ENCODE results near the gene CDK5RAP2. TPM values are rescaled to one million over a fixed set of nuclear protein-coding genes. Genes with fewer than 3 reads are reported as not detected.

The CDK5RAP2 gene
- total RNA-seq, 2 donors from 2014 or later: 31.9 to 45.8 TPM

DNA sequence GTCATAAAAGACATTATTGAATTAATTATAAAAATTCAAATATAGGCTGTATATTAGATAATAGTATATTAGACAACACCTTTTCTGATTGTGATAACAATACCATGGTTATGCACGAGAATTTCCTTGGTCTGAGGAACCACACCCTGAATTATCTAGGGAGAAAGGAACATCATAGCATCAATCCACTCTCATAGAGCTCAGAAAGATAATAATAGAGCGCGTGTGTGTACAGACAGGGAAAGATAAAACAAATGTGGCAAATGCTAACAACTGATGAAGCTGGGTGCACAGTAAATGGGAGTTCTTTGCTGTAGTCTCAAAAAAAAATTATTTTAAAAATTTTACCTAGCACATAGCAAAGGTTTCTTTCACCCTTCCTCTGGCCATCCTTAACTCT is 143.5 kb downstream of the CDK5RAP2 start:
- Histone ChIP-seq H3K27me3 (no peaks in the 10 kb centered on the region), H3K9me3 (no peaks in the 10 kb centered on the region), H3K9ac (ENCODE audit: low read depth in 2 of 2, low read length in 2 of 2) (no peak overlapping the region), H3K27ac (no peak overlapping the region), H3K4me1 (no peaks in the 10 kb centered on the region), H3K36me3 (no peaks in the 10 kb centered on the region), H3K4me3 (no peak overlapping the region)
- intact Hi-C loops (cut with DNase I): no loop called here
- no peak for TF ChIP-seq CTCF (IDR thresholded peaks at IDR 0.05)
- DNase-seq: no peak

GRCh38 chr9:120435091-120435490 is 144.9 kb downstream of the CDK5RAP2 start:
- no peak overlapping the region for H3K4me3 ChIP-seq
- no peaks in the 10 kb centered on the region for H3K9me3 ChIP-seq
- intact Hi-C loops (cut with DNase I): no loop called here
- no peaks in the 10 kb centered on the region for H3K27me3 ChIP-seq
- no peak overlapping the region for H3K9ac ChIP-seq (ENCODE audit: low read depth in 2 of 2, low read length in 2 of 2)
- no peaks in the 10 kb centered on the region for H3K4me1 ChIP-seq
- no peaks in the 10 kb centered on the region for H3K36me3 ChIP-seq
- no peak overlapping the region for H3K27ac ChIP-seq
- no peak for DNase-seq
- no peak for TF ChIP-seq CTCF (IDR thresholded peaks at IDR 0.05)

DNA sequence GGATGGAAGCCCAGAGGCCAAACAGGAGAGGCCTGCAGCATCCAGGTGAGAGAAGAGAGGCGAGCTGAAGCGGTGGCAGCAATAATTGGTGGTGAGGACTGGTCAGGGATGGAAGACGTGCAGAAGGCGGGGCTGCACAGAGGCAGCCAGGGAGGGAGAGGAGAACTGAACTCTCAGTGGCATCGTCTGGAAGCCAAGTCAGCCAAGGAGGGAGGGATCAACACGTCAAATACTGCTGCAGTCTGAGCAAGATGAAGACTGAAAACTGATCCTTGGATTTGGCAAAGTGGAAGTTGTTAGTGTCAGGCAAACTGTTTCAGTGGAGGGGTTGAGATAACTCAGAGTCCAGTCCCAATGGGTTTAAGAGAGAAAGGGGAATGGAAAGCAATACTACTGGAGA is 145.4 kb downstream of the CDK5RAP2 start:
- DNase-seq: peak; percentile 27
- Histone ChIP-seq H3K4me3 (no peak overlapping the region), H3K9ac (ENCODE audit: low read depth in 2 of 2, low read length in 2 of 2) (no peak overlapping the region), H3K9me3 (no peaks in the 10 kb centered on the region), H3K36me3 (no peaks in the 10 kb centered on the region), H3K4me1 (no peaks in the 10 kb centered on the region), H3K27ac (no peak overlapping the region), H3K27me3 (no peaks in the 10 kb centered on the region)
- no peak for TF ChIP-seq CTCF (IDR thresholded peaks at IDR 0.05)
- intact Hi-C loops (cut with DNase I): no loop called here

GRCh38 chr9:120433701-120434100 is 146.3 kb downstream of the CDK5RAP2 start:
- TF ChIP-seq CTCF (IDR thresholded peaks at IDR 0.05): no peak
- intact Hi-C loops (cut with DNase I): no loop called here
- H3K36me3 ChIP-seq: no peaks in the 10 kb centered on the region
- no peak overlapping the region for H3K27ac ChIP-seq
- H3K9ac ChIP-seq (ENCODE audit: low read depth in 2 of 2, low read length in 2 of 2): no peak overlapping the region
- no peaks in the 10 kb centered on the region for H3K9me3 ChIP-seq
- H3K27me3 ChIP-seq: no peaks in the 10 kb centered on the region
- no peak overlapping the region for H3K4me3 ChIP-seq
- DNase-seq: no peak
- H3K4me1 ChIP-seq: no peaks in the 10 kb centered on the region

- DNase-seq: no peak
- intact Hi-C loops (cut with DNase I): no loop called here
- no peak for TF ChIP-seq CTCF (IDR thresholded peaks at IDR 0.05)
- H3K27ac ChIP-seq: no peak overlapping the region
- no peak overlapping the region for H3K9ac ChIP-seq (ENCODE audit: low read depth in 2 of 2, low read length in 2 of 2)
- no peaks in the 10 kb centered on the region for H3K27me3 ChIP-seq
- H3K9me3 ChIP-seq: no peaks in the 10 kb centered on the region
- no peaks in the 10 kb centered on the region for H3K36me3 ChIP-seq
- H3K4me1 ChIP-seq: no peaks in the 10 kb centered on the region
- H3K4me3 ChIP-seq: no peak overlapping the region
Observed at GRCh38 chr9:120432600-120432999, 147.4 kb downstream of the CDK5RAP2 start.

GRCh38 chr9:120431268-120431667 is 148.7 kb downstream of the CDK5RAP2 start:
- Histone ChIP-seq H3K9ac (ENCODE audit: low read depth in 2 of 2, low read length in 2 of 2) (no peak overlapping the region), H3K36me3 (no peaks in the 10 kb centered on the region), H3K27ac (no peak overlapping the region), H3K9me3 (no peaks in the 10 kb centered on the region), H3K4me1 (no peaks in the 10 kb centered on the region), H3K4me3 (no peak overlapping the region), H3K27me3 (no peaks in the 10 kb centered on the region)
- no peak for TF ChIP-seq CTCF (IDR thresholded peaks at IDR 0.05)
- DNase-seq: no peak
- intact Hi-C loops (cut with DNase I): no loop called here
